ENCODE data around the gene PIGM. TPM values are rescaled to one million over a fixed set of nuclear protein-coding genes. Genes with fewer than 3 reads are reported as not detected.

PIGM gene
- total RNA-seq, 4 donors from 2014 or later, result 4.2 to 7.3 (median 4.3) TPM

- TF ChIP-seq, protein P1, sequence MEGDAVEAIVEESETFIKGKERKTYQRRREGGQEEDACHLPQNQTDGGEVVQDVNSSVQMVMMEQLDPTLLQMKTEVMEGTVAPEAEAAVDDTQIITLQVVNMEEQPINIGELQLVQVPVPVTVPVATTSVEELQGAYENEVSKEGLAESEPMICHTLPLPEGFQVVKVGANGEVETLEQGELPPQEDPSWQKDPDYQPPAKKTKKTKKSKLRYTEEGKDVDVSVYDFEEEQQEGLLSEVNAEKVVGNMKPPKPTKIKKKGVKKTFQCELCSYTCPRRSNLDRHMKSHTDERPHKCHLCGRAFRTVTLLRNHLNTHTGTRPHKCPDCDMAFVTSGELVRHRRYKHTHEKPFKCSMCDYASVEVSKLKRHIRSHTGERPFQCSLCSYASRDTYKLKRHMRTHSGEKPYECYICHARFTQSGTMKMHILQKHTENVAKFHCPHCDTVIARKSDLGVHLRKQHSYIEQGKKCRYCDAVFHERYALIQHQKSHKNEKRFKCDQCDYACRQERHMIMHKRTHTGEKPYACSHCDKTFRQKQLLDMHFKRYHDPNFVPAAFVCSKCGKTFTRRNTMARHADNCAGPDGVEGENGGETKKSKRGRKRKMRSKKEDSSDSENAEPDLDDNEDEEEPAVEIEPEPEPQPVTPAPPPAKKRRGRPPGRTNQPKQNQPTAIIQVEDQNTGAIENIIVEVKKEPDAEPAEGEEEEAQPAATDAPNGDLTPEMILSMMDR (IDR thresholded peaks at IDR 0.05; ENCODE audit: low read depth), result no peak
Observed at GRCh38 chr1:160018347-160018746, 13.4 kb downstream of the PIGM start.

DNA sequence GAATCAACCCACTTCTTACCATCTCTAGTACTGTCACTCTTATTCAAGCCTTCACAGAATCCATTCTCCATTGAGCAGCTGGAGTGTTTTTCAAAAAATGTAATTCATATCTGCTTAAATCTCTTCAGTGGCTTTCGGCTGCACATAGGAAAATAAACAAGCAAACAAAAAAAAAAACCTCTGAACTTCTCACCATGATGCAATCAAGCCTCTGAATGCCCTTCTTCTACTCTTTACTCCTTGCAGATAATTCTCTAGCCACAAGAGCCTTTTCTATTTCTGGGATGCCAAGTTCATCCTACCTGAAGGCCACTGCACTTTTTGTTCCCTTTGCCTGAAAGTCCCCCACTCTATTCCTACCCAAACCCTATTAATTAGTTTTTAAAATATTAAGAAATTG is 14.2 kb downstream of the PIGM start:
- TF ChIP-seq, protein P1 (IDR thresholded peaks at IDR 0.05; ENCODE audit: low read depth), result no peak

DNA sequence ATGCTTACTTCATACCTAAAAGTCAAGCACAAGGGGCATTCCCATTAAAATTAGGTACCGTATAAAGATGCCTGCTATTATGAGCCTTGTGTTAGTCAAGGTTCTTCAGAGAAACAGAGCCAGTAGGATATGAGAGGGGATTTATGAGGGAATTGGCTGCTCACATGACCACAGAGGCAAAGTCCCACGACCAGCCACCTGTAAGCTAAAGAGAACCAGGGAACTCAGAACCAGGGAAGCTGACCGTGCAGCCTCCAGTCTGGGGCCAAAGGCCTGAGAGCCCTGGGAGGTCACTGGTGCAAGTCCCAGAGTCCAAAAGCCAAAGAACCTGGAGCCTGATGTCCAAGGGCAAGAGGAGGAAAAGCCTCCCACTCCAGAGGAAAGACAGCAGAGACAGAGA is 20.0 kb downstream of the PIGM start:
- TF ChIP-seq, protein P1 (IDR thresholded peaks at IDR 0.05; ENCODE audit: low read depth), result no peak

DNA sequence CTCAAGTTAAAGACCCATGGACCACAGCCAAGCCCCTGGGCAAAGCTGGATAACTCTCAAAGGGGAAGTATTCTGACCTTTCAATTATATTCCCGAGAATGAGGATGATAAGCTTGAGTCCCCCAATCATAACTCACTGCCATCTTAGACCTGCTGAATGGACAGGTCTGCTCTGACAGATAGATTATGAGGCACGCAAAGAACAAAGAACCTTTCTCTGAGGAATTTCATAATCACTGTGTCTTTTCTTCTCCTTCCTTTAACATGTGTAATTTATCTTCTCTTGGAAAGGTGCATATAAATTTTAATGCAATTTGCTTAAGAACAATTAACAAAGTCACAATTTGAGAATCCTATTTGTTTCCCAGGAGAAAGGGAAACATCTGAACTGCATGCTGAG is 22.0 kb downstream of the PIGM start:
- TF ChIP-seq, protein P1 (IDR thresholded peaks at IDR 0.05; ENCODE audit: low read depth), result no peak

DNA sequence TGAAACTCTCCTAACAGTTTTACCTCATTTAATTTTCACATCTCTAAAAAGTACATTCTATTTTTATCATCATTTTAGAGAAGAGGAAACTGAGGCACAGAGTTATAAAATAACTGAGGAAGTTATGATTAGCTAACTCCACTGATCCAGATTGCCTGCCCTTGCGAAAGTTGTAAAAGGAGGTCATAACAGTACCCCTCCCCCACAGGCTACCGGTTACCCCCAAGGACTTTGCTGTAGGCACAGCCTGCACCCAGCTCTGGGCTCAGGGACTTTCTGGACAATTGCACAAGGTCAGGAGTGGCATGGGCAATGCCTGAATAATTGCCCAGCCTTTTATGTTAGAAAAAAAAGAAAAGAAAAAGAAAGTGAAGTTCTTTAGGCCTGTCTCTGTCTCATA is 22.7 kb downstream of the PIGM start:
- TF ChIP-seq, protein P1 (IDR thresholded peaks at IDR 0.05; ENCODE audit: low read depth), result no peak

DNA sequence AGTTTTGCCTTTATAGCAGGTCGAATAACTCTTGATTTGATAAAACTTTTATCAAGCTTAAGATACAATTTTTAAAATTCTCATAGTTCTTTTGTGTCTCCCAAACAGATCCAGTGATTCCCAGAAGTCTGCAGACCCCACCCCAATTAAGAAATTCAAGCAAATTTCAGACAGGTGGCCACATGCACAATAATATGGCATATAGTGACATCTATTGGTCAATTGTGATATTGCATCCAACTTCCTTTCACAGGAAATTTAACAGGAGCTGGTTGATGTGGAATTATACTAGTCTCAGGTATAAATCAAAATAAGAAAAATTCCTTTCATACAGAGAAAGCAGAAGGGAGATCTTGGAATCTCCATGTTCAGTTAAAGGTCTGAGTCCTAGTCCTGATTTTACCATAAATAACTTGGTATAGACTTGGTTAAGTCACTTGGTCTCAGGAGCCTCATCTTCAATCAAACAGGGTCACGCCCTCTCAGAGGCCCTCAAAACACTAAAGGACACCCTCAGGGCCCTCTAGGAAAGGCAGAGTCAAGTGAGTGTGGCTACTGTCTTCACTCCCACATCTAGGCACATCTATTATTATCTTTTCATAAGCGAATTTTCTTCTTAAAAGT is 24.1 kb downstream of the PIGM start:
- TF ChIP-seq, protein P1 (IDR thresholded peaks at IDR 0.05; ENCODE audit: low read depth), result no peak

- TF ChIP-seq, protein P1 (IDR thresholded peaks at IDR 0.05; ENCODE audit: low read depth), result no peak
Observed at GRCh38 chr1:160006312-160006940, 25.4 kb downstream of the PIGM start.
